HG02588 (cell line): ENCODE results near the gene ATP1B3.
"Not testable (repeated sequence)": the region's sequence is repeated elsewhere in the genome, so short reads cannot be mapped to it uniquely, and the experiment has no call there.

Source experiments
- ATAC-seq: cut with Tn5 transposase; IDR thresholded peaks from one replicate; pipeline ENCODE4 v1.9.1; 2021; ENCODE audit warnings: mild to moderate bottlenecking, moderate library complexity; ENCODE audit not compliant: unreplicated experiment

ATP1B3 gene

DNA sequence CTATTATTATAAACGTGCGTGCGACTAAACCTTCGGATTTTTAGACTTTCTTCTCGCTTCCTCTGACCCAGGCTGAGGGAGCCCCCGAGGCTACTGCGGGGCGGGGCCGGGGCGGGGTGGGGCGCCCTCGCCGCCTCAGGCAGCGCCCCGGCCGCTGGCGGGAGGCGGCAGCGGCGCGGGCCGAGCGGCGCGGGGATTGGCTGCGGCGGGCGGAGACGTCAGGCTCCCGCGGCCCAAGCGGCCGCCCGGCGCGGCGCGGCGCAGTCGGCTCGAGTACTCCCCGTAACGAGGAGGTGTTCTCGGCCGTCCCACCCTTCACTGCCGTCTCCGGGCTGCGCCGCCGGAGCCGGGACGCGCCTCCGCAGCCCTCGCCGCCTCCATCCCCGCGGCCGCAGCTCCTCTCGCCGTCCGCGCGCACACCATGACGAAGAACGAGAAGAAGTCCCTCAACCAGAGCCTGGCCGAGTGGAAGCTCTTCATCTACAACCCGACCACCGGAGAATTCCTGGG is at the start of gene ATP1B3:
Gene ATP1B3, plus strand, starts transcription at position 263 of the 510 bp plus-strand sequence. Its CDS starts 159 bp downstream, at position 422.
- ATAC-seq = peak; percentile 77

DNA sequence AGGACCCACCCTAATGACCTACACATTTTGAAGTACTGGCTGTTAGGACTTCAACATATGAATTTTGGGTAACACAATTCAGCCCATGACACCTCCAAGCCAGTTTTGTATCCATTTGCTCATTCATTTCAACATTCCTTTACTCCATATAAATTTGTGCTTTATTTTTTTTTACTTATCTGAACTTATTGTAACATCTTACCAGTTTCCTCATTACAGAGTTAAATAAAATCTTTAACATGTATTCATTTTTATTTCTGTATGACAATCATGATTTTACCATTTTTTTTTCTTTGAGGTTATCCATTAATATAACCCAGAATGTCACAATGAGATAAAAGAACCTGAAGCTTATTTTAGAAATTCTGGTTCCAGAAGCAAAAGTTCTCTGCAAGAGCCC is 48.0 kb upstream of the ATP1B3 start:
- no peak for ATAC-seq

DNA sequence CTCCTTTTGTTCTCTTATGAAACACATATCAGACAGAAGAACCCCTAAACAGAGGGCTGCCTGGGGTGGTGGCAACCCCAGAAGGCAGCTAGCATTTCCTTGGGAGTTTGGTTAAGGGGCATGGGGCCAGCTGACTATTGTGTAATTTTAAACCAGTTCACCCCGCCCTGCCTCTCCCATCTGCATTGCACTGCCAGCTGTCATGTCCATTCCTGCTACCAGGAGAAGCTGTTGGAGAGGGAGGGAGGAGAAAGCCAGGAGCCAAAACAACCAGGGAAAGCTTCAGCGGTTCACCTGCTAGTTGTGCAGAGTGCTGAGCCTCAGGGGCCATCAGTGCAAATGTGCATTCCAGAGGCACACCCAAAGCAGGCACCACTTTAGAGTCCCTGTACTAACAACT is 47.6 kb upstream of the ATP1B3 start:
- no peak for ATAC-seq

DNA sequence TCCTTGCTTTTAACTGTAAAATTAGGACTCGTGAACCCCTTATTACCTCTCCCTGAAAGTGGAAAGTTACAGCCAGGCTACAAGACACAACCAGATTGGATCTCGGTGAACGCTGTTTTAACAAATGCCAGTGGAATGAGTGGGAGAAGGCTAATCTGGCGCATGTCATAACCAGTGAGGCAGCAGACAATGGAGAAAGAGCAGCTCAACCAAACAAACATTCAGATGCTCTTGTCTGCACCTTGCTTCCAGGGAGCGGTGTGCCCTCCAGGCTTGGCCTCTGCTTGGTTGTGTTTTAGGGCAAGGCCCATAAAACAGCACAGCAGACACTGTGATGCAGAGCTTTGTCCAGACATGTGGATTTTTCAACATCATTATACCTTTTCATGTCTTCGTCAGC is 45.9 kb upstream of the ATP1B3 start:
- no peak for ATAC-seq

DNA sequence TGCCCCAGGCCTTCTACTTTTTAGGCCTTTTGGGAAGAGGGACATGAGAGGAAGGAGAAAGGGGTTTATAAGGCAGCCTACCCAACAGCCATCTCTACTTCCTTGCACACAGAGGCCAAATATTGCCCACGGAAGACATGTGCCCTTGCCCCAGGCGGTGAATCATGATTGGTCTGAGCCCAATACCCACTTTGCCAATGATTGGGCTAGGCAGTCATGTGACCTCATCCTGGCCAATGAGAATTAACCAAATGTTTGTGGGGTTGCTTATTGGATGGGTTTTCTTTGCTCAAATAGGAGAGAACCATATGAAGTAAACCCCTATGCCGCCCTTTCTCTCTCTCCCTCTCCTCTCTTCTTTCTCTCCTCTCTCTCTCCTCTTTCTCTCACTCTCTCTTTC is 42.2 kb upstream of the ATP1B3 start:
- ATAC-seq = no peak

DNA sequence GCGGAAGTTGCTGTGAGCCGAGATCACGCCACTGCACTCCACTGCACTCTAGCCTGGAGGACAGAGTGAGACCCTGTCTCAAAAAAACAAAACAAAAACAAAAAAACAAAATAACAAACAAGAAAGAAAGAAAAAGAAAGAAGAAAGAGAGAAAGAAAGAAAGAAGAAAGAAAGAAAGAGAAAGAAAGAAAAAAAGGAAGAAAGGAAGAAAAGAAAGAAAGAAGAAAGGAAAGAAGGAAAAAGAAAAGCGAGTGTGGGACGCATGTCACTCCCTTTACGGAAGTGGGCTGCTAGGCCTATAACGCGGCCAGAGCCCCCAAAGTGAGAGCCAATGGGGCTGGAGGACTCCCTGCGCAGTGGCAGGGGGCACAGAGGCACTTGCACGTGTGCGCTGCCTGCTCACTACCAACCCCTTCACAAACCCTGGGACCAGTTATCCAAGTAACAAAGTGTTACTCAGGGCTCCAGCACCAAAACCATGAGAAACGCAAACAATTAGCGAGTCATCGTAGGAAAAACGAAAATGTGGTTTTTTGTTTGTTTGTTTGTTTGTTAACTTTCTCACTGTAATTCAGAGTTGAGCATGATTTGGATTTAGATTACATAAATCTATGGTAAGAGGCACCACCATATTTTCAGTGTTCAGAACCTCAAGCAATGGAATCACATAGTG is 40.8 kb upstream of the ATP1B3 start:
- ATAC-seq = no peak

DNA sequence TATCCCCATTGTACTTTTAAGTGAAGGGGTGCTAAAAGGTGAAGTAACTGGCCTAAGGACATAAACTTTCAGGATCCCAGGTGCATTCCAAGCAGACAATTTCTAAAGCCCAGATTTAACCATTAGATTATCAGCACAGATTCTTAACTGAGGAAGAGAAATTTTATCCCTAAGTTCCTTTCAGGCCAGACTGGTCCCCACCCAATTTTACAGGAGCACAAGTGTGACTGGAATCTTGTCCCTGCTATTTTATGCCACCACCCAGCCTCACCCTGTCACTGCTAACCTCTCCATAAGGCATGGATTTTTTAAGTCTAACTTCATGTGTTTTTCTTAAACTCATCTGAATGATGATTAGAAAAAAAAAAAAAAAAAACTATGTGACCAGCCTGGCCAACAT is 37.1 kb upstream of the ATP1B3 start:
- ATAC-seq = no peak

DNA sequence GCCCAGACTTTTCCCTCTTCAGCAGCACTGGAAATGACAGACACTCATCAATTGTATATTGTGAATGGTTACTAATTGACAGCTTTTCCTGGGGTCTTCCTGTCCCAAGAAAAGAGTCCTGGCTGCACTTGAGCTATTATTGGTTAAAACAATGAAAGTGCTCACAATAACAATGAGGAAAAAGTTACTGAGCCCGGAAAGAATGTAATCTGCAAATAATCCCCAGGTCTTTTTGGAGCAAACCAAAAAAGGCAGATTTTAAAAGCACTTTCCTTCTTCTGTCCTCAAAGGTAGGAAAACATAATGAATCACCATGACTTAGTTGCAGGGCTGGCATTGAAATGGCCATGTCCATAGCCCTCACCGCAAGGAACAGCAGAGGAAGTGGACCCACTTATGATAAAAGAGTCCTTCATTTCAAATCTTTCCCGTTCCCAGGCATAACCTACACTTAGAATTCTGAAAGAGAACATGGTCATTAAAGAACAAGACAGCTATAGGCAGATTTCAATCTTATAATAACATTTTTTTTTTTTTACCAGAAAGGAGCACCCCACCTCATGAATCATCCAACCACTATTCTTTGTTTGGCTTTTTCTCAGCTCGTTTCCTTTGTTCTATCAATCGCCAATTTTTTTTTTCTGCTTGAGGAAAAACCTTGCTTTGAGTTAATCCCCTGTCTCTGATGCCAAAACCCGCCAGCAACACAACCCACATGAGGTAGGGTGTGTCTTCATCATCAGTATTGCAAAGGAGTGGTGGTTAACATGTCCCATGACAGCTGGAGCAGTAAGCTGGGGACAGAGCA is 35.5 kb upstream of the ATP1B3 start:
- ATAC-seq = no peak

DNA sequence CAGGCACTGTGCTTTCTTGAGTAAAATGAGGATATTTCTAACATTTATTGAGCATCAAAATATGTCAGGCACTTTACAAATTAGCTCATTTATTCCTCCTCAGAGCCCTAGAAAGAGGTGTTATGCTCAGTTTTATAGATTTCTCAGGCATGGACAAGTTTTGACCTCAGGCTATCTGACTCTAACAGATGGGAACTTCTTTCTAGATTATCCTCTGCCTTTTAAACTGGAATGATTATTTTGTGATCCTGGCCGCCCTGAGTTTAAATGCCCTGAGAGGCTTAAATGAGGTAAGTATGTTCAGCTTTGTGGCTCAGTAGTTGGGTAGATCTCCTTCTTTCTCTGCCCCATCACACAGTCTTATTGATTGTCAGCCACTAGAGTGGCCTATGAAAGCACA is 32.3 kb upstream of the ATP1B3 start:
- no peak for ATAC-seq

DNA sequence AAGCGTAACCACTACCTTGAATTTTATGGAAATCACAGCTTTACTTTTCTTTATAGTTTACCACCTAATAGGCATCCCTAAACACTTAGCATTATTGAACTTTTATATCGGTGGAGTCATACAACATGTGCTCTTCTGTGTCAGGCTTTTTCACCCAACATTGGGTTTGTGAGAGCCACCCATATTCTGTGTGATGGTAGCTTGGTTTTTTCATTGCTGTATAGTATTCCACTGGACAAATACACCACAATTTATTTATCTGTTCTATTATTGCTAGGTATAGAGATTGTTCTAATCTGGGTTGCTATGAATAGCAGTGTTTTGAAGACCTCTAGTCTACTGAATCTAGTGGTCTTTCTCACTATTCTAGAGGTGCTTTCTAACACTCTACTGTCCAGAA is 31.6 kb upstream of the ATP1B3 start:
- no peak for ATAC-seq

DNA sequence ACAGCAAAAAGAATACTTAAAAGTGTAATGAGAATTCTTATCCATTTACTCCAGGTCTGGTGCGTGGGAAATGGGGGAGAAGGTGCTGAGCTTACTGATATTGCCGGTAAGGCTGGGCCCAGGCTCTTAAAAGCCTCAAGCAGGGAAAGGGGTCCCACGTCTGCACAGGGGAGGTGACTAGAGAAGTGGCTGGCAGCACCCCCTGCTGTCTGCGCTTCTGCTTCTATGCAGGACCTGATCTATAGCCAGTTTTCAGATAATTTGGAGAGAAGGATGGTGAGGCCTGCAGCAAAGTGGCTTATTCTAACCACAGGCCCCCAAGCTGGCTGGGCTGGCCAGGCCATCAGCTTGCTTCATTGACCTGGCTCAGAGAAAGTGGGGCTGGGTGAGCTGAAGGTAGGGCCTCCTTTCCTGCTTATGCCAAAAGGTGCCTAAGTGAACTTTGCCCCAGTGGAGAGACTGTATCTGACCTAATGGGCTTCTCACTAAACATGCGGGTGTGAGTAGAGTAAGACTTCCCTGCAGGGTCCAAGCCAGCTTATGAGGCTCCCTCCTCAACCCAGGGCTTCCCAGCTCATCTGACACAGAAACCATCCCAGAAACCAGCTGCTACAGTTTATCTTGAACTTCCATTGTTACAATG is 30.9 kb upstream of the ATP1B3 start:
- ATAC-seq = no peak

DNA sequence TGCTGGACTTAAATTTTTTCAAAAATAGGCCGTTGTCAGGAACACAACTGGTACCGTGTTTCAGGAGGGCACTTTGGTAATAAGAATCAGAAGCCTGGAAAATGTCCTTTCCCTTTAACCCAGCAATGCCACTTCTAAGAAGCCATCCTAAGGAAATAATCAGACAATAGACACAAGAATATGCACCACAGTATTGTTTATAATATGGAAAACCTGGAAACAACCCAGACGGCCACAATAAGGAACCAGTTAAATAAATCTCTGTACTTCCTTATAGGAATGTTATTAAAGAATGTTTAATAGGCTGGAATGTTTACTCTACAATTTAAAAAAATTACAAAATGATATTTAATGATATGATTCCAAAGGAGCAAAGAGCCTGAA is 30.4 kb upstream of the ATP1B3 start:
- no peak for ATAC-seq

DNA sequence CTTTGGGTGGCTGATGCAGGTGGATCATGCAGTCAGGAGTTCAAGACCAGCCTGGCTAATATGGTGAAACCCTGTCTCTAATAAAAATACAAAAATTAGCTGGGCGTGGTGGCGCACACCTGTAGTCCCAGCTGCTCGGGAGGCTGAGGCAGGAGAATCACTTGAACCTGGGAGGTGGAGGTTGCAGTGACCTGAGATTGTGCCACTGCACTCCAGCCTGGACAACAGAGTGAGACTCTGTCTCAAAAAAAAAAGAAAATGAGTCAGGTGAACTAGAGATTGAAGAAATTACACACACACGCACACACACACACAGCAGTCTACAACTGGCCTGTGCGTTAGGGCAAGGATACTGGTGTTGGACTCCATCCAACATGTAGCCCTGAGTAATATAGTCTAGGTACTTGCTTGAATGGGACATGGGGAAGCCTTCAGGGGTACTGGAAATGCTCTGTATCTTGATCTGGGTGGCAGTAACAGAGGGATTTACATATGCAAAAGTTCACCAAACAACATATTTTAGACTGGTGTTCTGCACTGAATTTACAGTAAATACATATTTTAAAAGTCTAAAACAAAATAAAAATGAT is 28.2 kb upstream of the ATP1B3 start:
- not testable (repeated sequence) for ATAC-seq

DNA sequence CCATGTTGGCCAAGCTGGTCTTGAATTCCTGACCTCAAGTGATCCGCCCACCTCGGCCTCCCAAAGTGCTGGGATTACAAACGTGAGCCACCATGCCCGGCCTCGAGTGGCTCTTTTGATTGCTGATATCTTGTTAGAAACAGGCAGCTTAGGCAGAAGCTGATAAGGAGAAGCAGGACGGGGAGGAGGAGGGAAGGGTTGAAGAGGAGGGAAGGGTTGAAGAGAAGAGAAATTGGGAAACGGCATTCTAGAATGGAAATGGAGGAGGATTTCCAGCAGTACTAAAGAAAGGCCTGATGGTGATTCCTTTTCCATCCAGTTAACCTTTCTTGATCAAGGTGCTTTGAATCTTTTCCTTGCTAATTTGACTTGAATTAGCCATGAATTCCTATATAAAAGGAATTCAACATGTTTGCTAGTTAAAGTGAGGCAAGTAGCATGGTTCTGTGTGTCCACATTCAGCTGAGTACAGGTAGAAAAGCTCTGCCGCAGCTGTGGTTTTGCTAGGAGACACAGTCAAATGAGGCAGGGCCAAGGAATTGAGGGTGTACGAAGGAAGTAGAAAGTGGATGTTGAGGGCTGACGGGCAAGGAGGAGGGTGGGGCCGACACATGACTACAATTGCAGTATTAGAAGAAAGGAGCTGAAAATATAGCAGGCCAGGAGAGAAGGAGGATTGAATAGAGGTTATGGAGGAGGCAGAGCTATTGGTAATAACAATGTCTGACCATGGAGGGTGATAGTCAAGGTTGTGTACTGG is 27.2 kb upstream of the ATP1B3 start:
- no peak for ATAC-seq

DNA sequence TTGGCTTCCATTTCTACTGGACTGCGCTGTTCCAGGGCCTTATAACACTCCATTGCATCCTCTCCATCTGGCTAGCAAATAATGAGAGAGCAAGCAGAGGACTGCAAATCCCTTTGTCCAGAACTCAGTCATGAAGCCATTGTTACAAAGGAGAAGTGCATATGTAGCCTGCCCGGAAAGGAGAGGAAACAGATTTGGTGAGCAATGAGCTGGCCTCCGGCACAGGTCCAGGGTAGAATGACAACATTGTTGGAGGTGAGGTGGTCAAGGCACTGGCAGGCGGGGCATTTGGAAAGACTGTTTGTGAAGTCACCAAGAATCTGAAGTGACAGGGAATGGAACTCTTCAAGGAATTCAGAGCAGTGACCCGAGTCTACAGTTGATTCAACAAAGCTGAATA is 25.0 kb upstream of the ATP1B3 start:
- no peak for ATAC-seq

DNA sequence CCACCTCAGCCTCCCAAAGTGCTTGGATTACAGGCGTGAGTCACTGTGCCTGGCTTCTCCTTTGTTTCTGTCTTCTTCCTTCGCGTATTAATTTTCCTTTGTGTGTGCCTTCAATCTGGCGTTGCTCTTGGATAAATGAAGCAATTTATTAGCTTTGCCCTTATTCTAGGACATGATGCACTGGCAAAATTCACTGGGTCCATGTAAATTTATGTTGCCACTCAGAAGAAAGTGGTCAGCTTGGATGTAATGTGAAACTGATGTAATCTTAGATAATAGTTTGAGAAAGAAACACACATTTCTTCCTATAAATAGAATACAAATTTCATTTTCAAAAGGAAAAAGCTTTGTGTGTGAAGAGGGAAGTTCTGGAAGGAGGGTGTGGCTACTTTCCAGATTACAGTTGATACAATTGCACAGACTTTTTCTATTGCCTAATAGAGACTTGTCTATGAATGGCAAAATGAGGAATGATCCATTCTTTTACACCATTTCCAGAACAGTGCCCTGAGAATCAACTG is 23.3 kb upstream of the ATP1B3 start:
- no peak for ATAC-seq

DNA sequence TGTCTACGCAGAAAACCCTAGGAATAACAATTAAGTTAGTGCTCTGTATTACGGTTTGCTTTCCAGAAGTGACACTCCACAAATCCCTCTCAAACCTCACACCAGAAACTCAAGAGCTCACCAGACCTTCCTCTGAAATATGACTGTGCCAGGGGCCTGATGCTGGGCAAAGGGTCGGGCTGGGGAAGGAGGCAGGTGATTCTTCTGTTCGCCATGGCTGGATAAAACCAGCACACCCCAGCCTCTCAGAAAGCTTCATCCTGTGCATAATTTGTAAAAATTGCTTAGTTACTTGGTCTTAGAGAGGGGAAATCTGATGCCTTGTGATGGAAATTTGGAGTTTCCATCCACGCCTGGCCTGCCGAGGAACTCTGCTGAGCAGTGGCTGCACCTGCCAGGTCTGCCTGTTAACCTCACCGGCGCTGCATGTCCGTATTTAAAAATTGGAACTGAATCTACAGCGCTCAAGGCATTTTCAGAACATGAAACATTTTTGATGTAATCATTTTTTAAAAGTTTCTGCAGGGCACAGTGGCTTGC is 22.7 kb upstream of the ATP1B3 start:
- no peak for ATAC-seq

DNA sequence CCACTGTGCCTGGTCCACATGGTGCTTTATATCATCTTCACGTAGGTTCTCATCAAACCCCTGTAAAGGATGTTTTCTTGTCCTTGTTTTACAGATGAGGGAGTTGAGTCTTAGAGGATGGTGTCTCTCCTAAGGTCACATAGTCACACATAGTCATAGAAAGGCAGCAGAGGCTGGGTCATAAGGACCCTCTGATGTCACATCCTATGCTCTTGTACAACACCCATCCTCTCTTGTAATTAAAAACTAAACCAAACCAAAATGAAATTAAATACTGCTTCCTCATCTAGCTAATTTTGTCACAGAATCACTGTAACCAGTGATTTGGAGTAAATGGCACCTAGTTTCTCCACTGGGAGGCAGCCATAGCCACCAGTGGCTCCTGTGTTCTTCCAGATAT is 21.8 kb upstream of the ATP1B3 start:
- no peak for ATAC-seq

DNA sequence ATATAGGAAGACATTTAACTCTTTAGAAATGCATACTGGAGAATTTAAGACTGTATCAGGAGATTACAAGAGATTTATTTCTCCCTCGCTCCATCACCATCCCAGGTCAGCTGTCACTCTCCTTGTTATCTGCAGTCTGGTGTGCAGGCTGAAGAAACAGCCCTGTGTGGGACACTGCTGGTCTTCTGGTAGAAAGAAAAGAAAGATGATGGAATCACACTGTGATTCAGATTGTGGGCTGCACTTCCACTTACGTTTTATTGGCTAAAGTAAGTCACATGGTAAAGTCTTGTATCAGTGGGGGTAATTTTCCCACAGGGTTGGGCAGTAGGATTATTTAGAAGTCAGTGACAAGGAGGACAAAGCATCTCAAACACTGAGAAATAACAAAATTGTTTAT is 18.1 kb upstream of the ATP1B3 start:
- no peak for ATAC-seq

DNA sequence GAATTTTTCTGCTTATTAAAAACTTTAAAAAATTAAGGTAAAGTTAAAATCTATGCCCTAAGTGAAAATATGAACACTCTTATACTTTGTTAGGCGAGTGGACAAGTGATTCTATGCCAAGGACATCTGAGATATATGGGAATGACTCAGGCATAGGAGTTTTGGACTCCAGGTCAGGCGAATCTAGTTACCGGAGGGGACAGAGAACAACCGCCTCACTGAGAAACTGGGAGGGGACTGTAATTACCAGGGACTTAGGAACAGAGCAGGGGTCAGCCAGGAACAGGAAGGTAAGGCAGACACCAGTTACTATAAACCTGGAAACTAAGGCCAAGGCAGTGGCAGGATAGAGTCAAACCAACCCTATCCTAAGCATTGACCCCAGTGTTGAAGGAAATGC is 16.8 kb upstream of the ATP1B3 start:
- no peak for ATAC-seq
